Measurements from ENCODE around the gene RHOV.

DNA sequence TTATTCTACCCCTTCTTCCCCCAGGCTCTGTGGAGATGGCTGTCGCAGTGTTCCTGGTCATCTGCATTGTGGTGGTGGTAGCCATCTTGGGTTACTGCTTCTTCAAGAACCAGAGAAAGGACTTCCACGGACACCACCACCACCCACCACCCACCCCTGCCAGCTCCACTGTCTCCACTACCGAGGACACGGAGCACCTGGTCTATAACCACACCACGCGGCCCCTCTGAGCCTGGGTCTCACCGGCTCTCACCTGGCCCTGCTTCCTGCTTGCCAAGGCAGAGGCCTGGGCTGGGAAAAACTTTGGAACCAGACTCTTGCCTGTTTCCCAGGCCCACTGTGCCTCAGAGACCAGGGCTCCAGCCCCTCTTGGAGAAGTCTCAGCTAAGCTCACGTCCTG is 17.3 kb downstream of the RHOV start:
- TF ChIP-seq EZH2 (IDR thresholded peaks at IDR 0.05) = no peak
- no peak for TF ChIP-seq POLR2AphosphoS5 (IDR thresholded peaks at IDR 0.05; ENCODE audit: borderline replicate concordance, low read depth, low read length)
- no peak for TF ChIP-seq FOXP2 (optimal IDR thresholded peaks at IDR 0.05; ENCODE audit: control extremely low read depth, extremely low read length, insufficient read depth)

Data from SK-N-MC (cell line).